WTC11 (cell line): ENCODE measurements around the gene C5orf15. TPM values are rescaled to one million over a fixed set of nuclear protein-coding genes. Genes with fewer than 3 reads are reported as not detected.

Source experiments
- ATAC-seq: fragments of 200-7000 bp; cut with Tn5 transposase; 2 replicates; pipeline ENCODE4 v1.10.0; 2021; ENCODE audit warnings: mild to moderate bottlenecking, moderate library complexity
- CTCF ChIA-PET: fragments of 300-600 bp; sonication (Branson Sonifier 250); formaldehyde crosslinking; loops from one replicate; lab custom pipeline; 2021; ENCODE audit warnings: antibody characterized with exemption; lab: Charles Lee
- POLR2A ChIA-PET: fragments of 350-600 bp; sonication (Branson Sonifier 250); formaldehyde crosslinking; loops from one replicate; lab custom pipeline; 2021; ENCODE audit warnings: antibody characterized with exemption; lab: Charles Lee
- DNase-seq: peaks from one replicate; pipeline ENCODE4 v3.0.0; 2021; ENCODE audit warnings: low spot score
- H3K27ac Mint-ChIP-seq: 2 replicates; pipeline ENCODE4 v1.8.0; 2021; ENCODE audit warnings: mixed read lengths
- H3K27me3 Mint-ChIP-seq: 2 replicates; pipeline ENCODE4 v1.8.0; 2021; ENCODE audit warnings: low read depth, mild to moderate bottlenecking, moderate library complexity, mixed read lengths
- H3K36me3 Mint-ChIP-seq: 2 replicates; pipeline ENCODE4 v1.8.0; 2021; ENCODE audit warnings: mixed read lengths
- H3K4me1 Mint-ChIP-seq: 2 replicates; pipeline ENCODE4 v1.8.0; 2022; ENCODE audit warnings: mixed read lengths
- H3K4me3 Mint-ChIP-seq: 2 replicates; pipeline ENCODE4 v1.8.0; 2021; ENCODE audit warnings: mild to moderate bottlenecking, moderate library complexity, mixed read lengths
- H3K9me3 Mint-ChIP-seq: 2 replicates; pipeline ENCODE4 v1.8.0; 2021; ENCODE audit warnings: mixed read lengths
- CBFB ChIP-seq: sonication (generic); formaldehyde crosslinking; IDR thresholded peaks from 2 replicates; pipeline ENCODE4 v1.8.1; 2022; ENCODE audit warnings: mild to moderate bottlenecking, low read depth, missing genetic modification reagents
- CTCF ChIP-seq: fragments of 200-600 bp; IDR thresholded peaks from 2 replicates; pipeline ENCODE4 v1.8.0; 2022; ENCODE audit warnings: antibody characterized with exemption
- EMX1 ChIP-seq: fragments of 250-450 bp; sonication (Bioruptor Pico); IDR thresholded peaks from 2 replicates; pipeline ENCODE4 v1.8.0; 2021; ENCODE audit warnings: mild to moderate bottlenecking
- FOXK1 ChIP-seq: sonication (generic); formaldehyde crosslinking; IDR thresholded peaks from 2 replicates; pipeline ENCODE4 v1.8.0; 2022; ENCODE audit warnings: mild to moderate bottlenecking, moderate library complexity, missing genetic modification reagents
- FOXP4 ChIP-seq: sonication (generic); formaldehyde crosslinking; IDR thresholded peaks from 2 replicates; pipeline ENCODE4 v1.8.0; 2022; ENCODE audit warnings: mild to moderate bottlenecking, missing genetic modification reagents
- GABPB1 ChIP-seq: sonication (generic); formaldehyde crosslinking; IDR thresholded peaks from 2 replicates; pipeline ENCODE4 v1.8.1; 2023; ENCODE audit warnings: mild to moderate bottlenecking, missing genetic modification reagents
- GRHL2 ChIP-seq: fragments of 250-450 bp; sonication (Bioruptor Pico); IDR thresholded peaks from 2 replicates; pipeline ENCODE4 v1.8.0; 2022; ENCODE audit warnings: mild to moderate bottlenecking, moderate library complexity; ENCODE audit not compliant: insufficient replicate concordance, severe bottlenecking
- KAT7 ChIP-seq: sonication (generic); formaldehyde crosslinking; IDR thresholded peaks from 2 replicates; pipeline ENCODE4 v1.8.1; 2023; ENCODE audit warnings: missing genetic modification reagents, mild to moderate bottlenecking, borderline replicate concordance
- NR2C2 ChIP-seq: sonication (generic); formaldehyde crosslinking; IDR thresholded peaks from 2 replicates; pipeline ENCODE4 v1.8.0; 2022; ENCODE audit warnings: mild to moderate bottlenecking, missing genetic modification reagents
- OVOL2 ChIP-seq: fragments of 250-450 bp; sonication (Bioruptor Pico); IDR thresholded peaks from 2 replicates; pipeline ENCODE4 v1.9.0; 2021; ENCODE audit warnings: mild to moderate bottlenecking, borderline replicate concordance
- SMAD4 ChIP-seq: sonication (generic); formaldehyde crosslinking; IDR thresholded peaks from 2 replicates; pipeline ENCODE4 v1.8.0; 2022; ENCODE audit warnings: mild to moderate bottlenecking, missing genetic modification reagents
- SOX15 ChIP-seq: fragments of 250-450 bp; sonication (Bioruptor Pico); IDR thresholded peaks from 2 replicates; pipeline ENCODE4 v1.9.0; 2021; ENCODE audit warnings: mild to moderate bottlenecking
- TCF7 ChIP-seq: sonication (generic); formaldehyde crosslinking; IDR thresholded peaks from 2 replicates; pipeline ENCODE4 v1.8.0; 2022; ENCODE audit warnings: mild to moderate bottlenecking, low read depth, missing genetic modification reagents, moderate library complexity
- ZBTB43 ChIP-seq: sonication (generic); formaldehyde crosslinking; IDR thresholded peaks from 2 replicates; pipeline ENCODE4 v1.8.1; 2023; ENCODE audit warnings: mild to moderate bottlenecking, missing genetic modification reagents
- ZNF121 ChIP-seq: sonication (generic); formaldehyde crosslinking; IDR thresholded peaks from 2 replicates; pipeline ENCODE4 v1.8.0; 2023; ENCODE audit warnings: missing genetic modification reagents
- ZNF219 ChIP-seq: sonication (generic); formaldehyde crosslinking; IDR thresholded peaks from 2 replicates; pipeline ENCODE4 v1.8.0; 2023; ENCODE audit warnings: missing genetic modification reagents, mild to moderate bottlenecking, borderline replicate concordance
- ZNF263 ChIP-seq: sonication (generic); formaldehyde crosslinking; IDR thresholded peaks from 2 replicates; pipeline ENCODE4 v1.8.1; 2022; ENCODE audit warnings: low read depth, mild to moderate bottlenecking, moderate library complexity, missing genetic modification reagents
- ZNF281 ChIP-seq: sonication (generic); formaldehyde crosslinking; IDR thresholded peaks from 2 replicates; pipeline ENCODE4 v1.8.0; 2023; ENCODE audit warnings: mild to moderate bottlenecking, missing genetic modification reagents
- ZNF512 ChIP-seq: sonication (generic); formaldehyde crosslinking; IDR thresholded peaks from 2 replicates; pipeline ENCODE4 v1.8.1; 2022; ENCODE audit warnings: missing genetic modification reagents, borderline replicate concordance
- total RNA-seq: library from RNA; stranded (reverse); gene quantifications from 3 replicates; pipeline ENCODE4 v1.2.3, GENCODE V29; 2021
- TF ChIP-seq, protein P1 (sequence below): fragments of 250-450 bp; sonication (Bioruptor Pico); conservative IDR thresholded peaks from 2 replicates; pipeline ENCODE4 v1.9.0; 2021; ENCODE audit warnings: mild to moderate bottlenecking

Gene C5orf15
- total RNA-seq, 1 experiment from 2014 or later, result 32.7 TPM

DNA sequence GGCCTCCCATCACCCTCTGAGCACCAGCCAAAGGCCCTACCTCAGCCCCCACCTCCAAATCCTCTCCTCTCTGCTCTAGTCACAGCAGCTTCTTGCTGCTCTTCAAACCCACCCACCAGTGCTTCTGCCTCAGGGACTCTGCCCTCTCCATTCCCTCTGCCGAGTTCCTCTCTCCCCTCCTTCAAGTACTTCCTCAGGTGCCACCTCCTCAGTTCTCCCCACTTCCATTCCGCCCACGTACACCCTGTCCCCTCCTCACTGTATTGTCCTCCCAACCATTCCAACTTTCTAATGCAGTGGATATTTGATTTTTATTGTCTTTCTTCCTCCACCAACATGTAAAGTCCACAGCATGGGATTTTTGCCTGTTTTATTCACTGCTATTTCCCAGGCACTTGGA, 43.2 kb downstream of the C5orf15 start:
- peaks cover 15% of the 10 kb centered on the region for H3K4me1 Mint-ChIP-seq
- POLR2A ChIA-PET, result no interaction called here
- CTCF ChIA-PET, result no interaction called here

GRCh38 chr5:133924221-133924920, 44.1 kb downstream of the C5orf15 start:
- Mint-ChIP-seq H3K9me3 (peaks cover 5% of the 10 kb centered on the region; the same call in 1 of the 2 replicates), H3K4me3 (no peak overlapping the region), H3K27ac (no peak overlapping the region), H3K36me3 (no peaks in the 10 kb centered on the region), H3K27me3 (no peaks in the 10 kb centered on the region; the same call in 1 of the 2 replicates), H3K4me1 (peaks cover 15% of the 10 kb centered on the region)
- ChIA-PET CTCF (interaction anchor here (1.8 kb wide), 1 partner anchor 503 kb away, joined by 6 read pairs; no protein-coding TSS in a partner anchor), POLR2A (interaction anchor here (0.7 kb wide), 1 partner anchor 15 kb away, joined by 3 read pairs; no protein-coding TSS in a partner anchor)
- DNase-seq, result no peak
- no peak for ATAC-seq
- TF ChIP-seq CTCF (no peak), ZNF281 (CRISPR knock-in tag) (no peak), CBFB (no peak), ZBTB43 (no peak), GABPB1 (CRISPR knock-in tag) (no peak), ZNF219 (CRISPR knock-in tag) (no peak), FOXP4 (CRISPR knock-in tag) (no peak), TCF7 (no peak), OVOL2 (CRISPR knock-in tag) (no peak), KAT7 (CRISPR knock-in tag) (no peak), ZNF121 (CRISPR knock-in tag) (no peak), ZNF512 (CRISPR knock-in tag) (no peak)

More for the DNA sequence above, 43.2 kb downstream of the C5orf15 start:
- no peak for DNase-seq
- Mint-ChIP-seq H3K9me3 (peaks cover 2% of the 10 kb centered on the region; the same call in 1 of the 2 replicates), H3K4me3 (no peak overlapping the region), H3K27me3 (no peaks in the 10 kb centered on the region; the same call in 1 of the 2 replicates), H3K27ac (no peak overlapping the region), H3K36me3 (no peaks in the 10 kb centered on the region)
- TF ChIP-seq NR2C2, result no peak
- no peak for TF ChIP-seq SMAD4 (CRISPR knock-in tag)
- TF ChIP-seq ZNF263, result no peak
- TF ChIP-seq, protein P1, sequence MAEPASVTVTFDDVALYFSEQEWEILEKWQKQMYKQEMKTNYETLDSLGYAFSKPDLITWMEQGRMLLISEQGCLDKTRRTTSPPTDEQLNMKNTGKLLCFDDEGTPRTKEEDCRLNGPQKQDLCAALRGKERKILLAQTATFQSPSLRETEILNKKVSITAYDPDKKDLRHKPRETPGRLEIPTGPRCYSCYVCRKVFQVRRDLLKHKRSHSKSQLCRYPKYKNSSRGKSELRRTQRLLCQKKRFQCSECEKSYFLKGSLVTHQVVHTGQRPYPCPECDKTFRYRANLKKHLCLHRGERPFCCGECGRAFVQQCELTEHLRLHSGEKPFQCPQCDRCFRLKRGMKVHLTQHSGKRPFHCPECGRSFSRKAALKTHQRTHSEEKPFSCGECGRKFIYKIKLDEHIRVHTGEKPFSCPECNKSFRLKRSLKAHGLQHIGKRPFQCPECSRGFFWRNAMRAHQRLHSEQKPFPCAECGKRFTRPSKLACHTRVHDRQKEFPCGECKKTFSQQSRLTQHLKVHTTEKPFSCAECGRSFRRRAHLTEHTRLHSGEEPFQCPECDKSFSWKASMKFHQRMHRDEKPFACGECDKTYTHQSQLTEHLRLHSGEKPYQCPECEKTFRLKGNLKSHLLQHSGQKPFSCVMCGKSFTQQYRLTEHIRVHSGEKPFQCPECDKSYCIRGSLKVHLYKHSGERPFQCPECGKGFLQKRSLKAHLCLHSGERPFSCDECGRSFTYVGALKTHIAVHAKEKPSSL, result no peak
- no peak for TF ChIP-seq SOX15 (CRISPR knock-in tag)
- TF ChIP-seq GRHL2 (CRISPR knock-in tag), result no peak
- no peak for TF ChIP-seq FOXK1 (CRISPR knock-in tag)
- TF ChIP-seq FOXP4 (CRISPR knock-in tag), result no peak
- no peak for TF ChIP-seq EMX1 (CRISPR knock-in tag)
- ATAC-seq, result no peak
